IMR-90 (cell line): ENCODE data around the gene COL2A1. TPM values are rescaled to one million over a fixed set of nuclear protein-coding genes. Genes with fewer than 3 reads are reported as not detected.

Experiments used
- ATAC-seq: fragments of 200-7000 bp; cut with Tn5 transposase; 2 replicates; pipeline ENCODE4 v1.9.1; 2020; ENCODE audit warnings: low read depth, mild to moderate bottlenecking, moderate library complexity
- BruUV-seq: library from RNA; stranded (reverse); fragments of 400-500 nt; replicated peaks from 2 replicates; lab custom pipeline; 2021; lab: Mats Ljungman, UMichigan
- CTCF ChIA-PET: fragments of 300-600 bp; formaldehyde crosslinking; extraction: SDS; loops from one replicate; lab custom pipeline; 2021; ENCODE audit warnings: antibody characterized with exemption; lab: Yijun Ruan, JAX
- POLR2A ChIA-PET: fragments of 300-600 bp; sonication (Branson Sonifier 250); formaldehyde crosslinking; loops from one replicate; lab custom pipeline; 2022; ENCODE audit warnings: antibody characterized with exemption; ENCODE audit not compliant: unreplicated experiment; lab: Charles Lee
- DNase-seq: peaks from one replicate; pipeline ENCODE4 v3.0.0; 2013
- H2AFZ ChIP-seq: replicated peaks from 2 replicates; pipeline ENCODE3; 2013; ENCODE audit warnings: low read length, mild to moderate bottlenecking; ENCODE audit not compliant: poor library complexity
- H2AK5ac ChIP-seq: 2 replicates; pipeline ENCODE4 v1.6.1; 2013; ENCODE audit warnings: low read depth, low read length, inconsistent platforms
- H2AK9ac ChIP-seq: replicated peaks from 2 replicates; pipeline ENCODE3; 2013; ENCODE audit warnings: mild to moderate bottlenecking, low read depth, low read length, moderate library complexity; ENCODE audit not compliant: poor library complexity
- H2BK120ac ChIP-seq: 2 replicates; pipeline ENCODE4 v1.6.1; 2013; ENCODE audit warnings: low read depth, low read length, inconsistent platforms
- H2BK15ac ChIP-seq: 3 replicates; pipeline ENCODE4 v1.6.1; 2013; ENCODE audit warnings: low read depth, low read length, inconsistent platforms
- H2BK20ac ChIP-seq: 2 replicates; pipeline ENCODE4 v1.6.1; 2013; ENCODE audit warnings: low read depth, mild to moderate bottlenecking, inconsistent platforms, low read length, moderate library complexity
- H2BK5ac ChIP-seq: 2 replicates; pipeline ENCODE4 v1.6.1; 2013; ENCODE audit warnings: mild to moderate bottlenecking, low read depth, low read length, inconsistent platforms; ENCODE audit not compliant: poor library complexity, severe bottlenecking
- H3K14ac ChIP-seq: replicated peaks from 2 replicates; pipeline ENCODE4 v1.6.1; 2013; ENCODE audit warnings: low read depth, low read length, inconsistent platforms
- H3K18ac ChIP-seq: 2 replicates; pipeline ENCODE4 v1.6.1; 2013; ENCODE audit warnings: low read depth, low read length, control low read depth
- H3K23ac ChIP-seq: 2 replicates; pipeline ENCODE4 v1.6.1; 2013; ENCODE audit warnings: low read depth, low read length, inconsistent platforms
- H3K27ac ChIP-seq: 2 replicates; pipeline ENCODE4 v1.5.1; 2013; ENCODE audit warnings: mild to moderate bottlenecking, control low read depth, low read length; ENCODE audit not compliant: insufficient read depth
- H3K27me3 ChIP-seq: 2 replicates; pipeline ENCODE4 v1.6.1; 2013; ENCODE audit warnings: low read length; ENCODE audit not compliant: control insufficient read depth, insufficient read depth
- H3K36me3 ChIP-seq: 2 replicates; pipeline ENCODE4 v1.6.1; 2013; ENCODE audit warnings: low read length, mixed read lengths; ENCODE audit not compliant: control insufficient read depth, insufficient read depth
- H3K4ac ChIP-seq: 2 replicates; pipeline ENCODE4 v1.6.1; 2013; ENCODE audit warnings: low read depth, low read length, inconsistent platforms
- H3K4me1 ChIP-seq: 2 replicates; pipeline ENCODE4 v1.6.1; 2013; ENCODE audit warnings: low read length, mixed read lengths; ENCODE audit not compliant: control insufficient read depth, insufficient read depth
- H3K4me2 ChIP-seq: 2 replicates; pipeline ENCODE4 v1.6.1; 2013; ENCODE audit warnings: low read depth, mild to moderate bottlenecking, control low read depth, low read length, moderate library complexity
- H3K4me3 ChIP-seq: 2 replicates; pipeline ENCODE4 v1.5.1; 2013; ENCODE audit warnings: low read depth, mild to moderate bottlenecking, control low read depth, low read length, moderate library complexity; ENCODE audit not compliant: insufficient read depth
- H3K56ac ChIP-seq: 2 replicates; pipeline ENCODE4 v1.6.1; 2013; ENCODE audit warnings: low read length, inconsistent platforms; ENCODE audit not compliant: insufficient read depth; ENCODE audit errors: extremely low read depth
- H3K79me1 ChIP-seq, 2 experiments: 2 replicates each; pipeline ENCODE4 v1.6.1; 2013; ENCODE audit warnings: low read length in 2 of 2, inconsistent platforms in 1 of 2, low read depth in 1 of 2
- H3K9ac ChIP-seq: 2 replicates; pipeline ENCODE4 v1.6.1; 2013; ENCODE audit warnings: low read depth, low read length, control low read depth
- H3K9me1 ChIP-seq: 2 replicates; pipeline ENCODE4 v1.6.1; 2013; ENCODE audit warnings: low read length, inconsistent platforms; ENCODE audit not compliant: insufficient read depth
- H3K9me3 ChIP-seq: 2 replicates; pipeline ENCODE4 v1.6.1; 2013; ENCODE audit warnings: low read length; ENCODE audit not compliant: control insufficient read depth, insufficient read depth
- H4K20me1 ChIP-seq: 2 replicates; pipeline ENCODE4 v1.6.1; 2013; ENCODE audit warnings: low read length, inconsistent platforms; ENCODE audit not compliant: insufficient read depth
- H4K5ac ChIP-seq: 2 replicates; pipeline ENCODE4 v1.6.1; 2013; ENCODE audit warnings: mild to moderate bottlenecking, low read depth, low read length, control low read depth
- H4K8ac ChIP-seq, 2 experiments: 2 replicates each; pipeline ENCODE4 v1.6.1; 2013; ENCODE audit warnings: low read depth in 2 of 2, low read length in 2 of 2, control low read depth in 1 of 2, inconsistent platforms in 1 of 2
- H4K91ac ChIP-seq: 2 replicates; pipeline ENCODE4 v1.6.1; 2013; ENCODE audit warnings: low read depth, low read length, inconsistent platforms; ENCODE audit not compliant: insufficient read depth
- BHLHE40 ChIP-seq: fragments of 150-350 bp; IDR thresholded peaks from 2 replicates; pipeline ENCODE4 v1.6.1; 2016; ENCODE audit warnings: mild to moderate bottlenecking, low read depth, low read length
- CEBPB ChIP-seq: IDR thresholded peaks from 2 replicates; pipeline ENCODE4 v1.6.1; 2012; ENCODE audit warnings: low read depth, low read length, improper control_type of control experiment
- CHD1 ChIP-seq: IDR thresholded peaks from 2 replicates; pipeline ENCODE4 v1.6.1; 2012; ENCODE audit warnings: low read depth, low read length, improper control_type of control experiment
- FOS ChIP-seq: fragments of 150-350 bp; IDR thresholded peaks from 2 replicates; pipeline ENCODE4 v1.6.1; 2016; ENCODE audit warnings: low read depth, low read length
- MAFK ChIP-seq: IDR thresholded peaks from 2 replicates; pipeline ENCODE4 v1.6.1; 2012; ENCODE audit warnings: low read depth, low read length, improper control_type of control experiment
- MAZ ChIP-seq: IDR thresholded peaks from 2 replicates; pipeline ENCODE4 v1.6.1; 2012; ENCODE audit warnings: low read depth, mild to moderate bottlenecking, low read length, improper control_type of control experiment, moderate library complexity, borderline replicate concordance
- MXI1 ChIP-seq: IDR thresholded peaks from 2 replicates; pipeline ENCODE4 v1.6.1; 2012; ENCODE audit warnings: low read depth, mild to moderate bottlenecking, low read length, moderate library complexity, borderline replicate concordance
- NFE2L2 ChIP-seq: fragments of 150-350 bp; IDR thresholded peaks from 2 replicates; pipeline ENCODE4 v1.6.1; 2016; ENCODE audit warnings: low read depth, mild to moderate bottlenecking, low read length
- POLR2A ChIP-seq: IDR thresholded peaks from 2 replicates; pipeline ENCODE4 v1.6.1; 2012; ENCODE audit warnings: mild to moderate bottlenecking, low read depth, low read length
- RAD21 ChIP-seq: IDR thresholded peaks from 2 replicates; pipeline ENCODE4 v1.6.1; 2012; ENCODE audit warnings: low read length, improper control_type of control experiment
- RCOR1 ChIP-seq: IDR thresholded peaks from 2 replicates; pipeline ENCODE4 v1.6.1; 2012; ENCODE audit warnings: mild to moderate bottlenecking, low read length, improper control_type of control experiment; ENCODE audit not compliant: insufficient replicate concordance
- RFX5 ChIP-seq: IDR thresholded peaks from 2 replicates; pipeline ENCODE4 v1.8.0; 2012; ENCODE audit warnings: low read depth, mild to moderate bottlenecking, low read length, moderate library complexity
- SMC3 ChIP-seq: fragments of 150-350 bp; IDR thresholded peaks from 2 replicates; pipeline ENCODE4 v1.6.1; 2016; ENCODE audit warnings: low read depth, mild to moderate bottlenecking, antibody characterized with exemption, low read length, moderate library complexity
- WGBS, 2 experiments: methylation state at CpG; one replicate each; pipeline versions ENCODE4 v1.1.5 to v1.1.7; 2013; ENCODE audit warnings: missing lambda C conversion rate in 2 of 2; ENCODE audit not compliant: insufficient read length in 1 of 2; ENCODE audit errors: extremely low coverage in 2 of 2; 5-methylcytosine and 5-hydroxymethylcytosine counted together
- dilution Hi-C: fragments of 300-500 bp; cut with HindIII; formaldehyde crosslinking; loops from one replicate; pipeline ENCODE4 v1.14.3; 2018; ENCODE audit warnings: low sequenced_read_pairs; ENCODE audit not compliant: unreplicated experiment
- in situ Hi-C: fragments of 300-500 bp; cut with MboI; formaldehyde crosslinking; loops from 3 replicates; pipeline ENCODE4 v1.14.3; 2019; ENCODE audit warnings: low sequenced_read_pairs, inconsistent platforms, mixed read lengths
- intact Hi-C: fragments of 100-400 bp; cut with micrococcal nuclease; formaldehyde crosslinking; loops from 2 replicates; pipeline ENCODE4 v1.10.0; 2022
- polyA plus RNA-seq, 3 experiments: library from polyadenylated mRNA; depleted of rRNA; stranded (reverse); fragments of >200 nt; gene quantifications; 2 replicates each; pipeline ENCODE4 v1.2.3, GENCODE V29; 2012; ENCODE audit warnings: low replicate concordance in 1 of 3
- total RNA-seq: library from RNA; depleted of rRNA; stranded (reverse); fragments of >200 nt; gene quantifications from 2 replicates; pipeline ENCODE4 v1.2.3, GENCODE V29; 2012
- TF ChIP-seq, protein P1 (sequence below): fragments of 150-350 bp; IDR thresholded peaks from 2 replicates; pipeline ENCODE4 v1.6.1; 2017; ENCODE audit warnings: mild to moderate bottlenecking, antibody characterized with exemption, low read length, low read depth
- TF ChIP-seq, protein P2 (sequence below): conservative IDR thresholded peaks from 2 replicates; pipeline ENCODE4 v1.5.1; 2012; ENCODE audit warnings: mild to moderate bottlenecking, low read depth, low read length, improper control_type of control experiment
- TF ChIP-seq, protein P3 (sequence below): fragments of 150-350 bp; IDR thresholded peaks from 2 replicates; pipeline ENCODE4 v1.6.1; 2016; ENCODE audit warnings: low read depth, mild to moderate bottlenecking, low read length, moderate library complexity, borderline replicate concordance

The COL2A1 gene
- total and polyA plus RNA-seq, 2 of the 4 experiments (the other 2 are of a cell fraction): 0.05 TPM; not detected in 1

DNA sequence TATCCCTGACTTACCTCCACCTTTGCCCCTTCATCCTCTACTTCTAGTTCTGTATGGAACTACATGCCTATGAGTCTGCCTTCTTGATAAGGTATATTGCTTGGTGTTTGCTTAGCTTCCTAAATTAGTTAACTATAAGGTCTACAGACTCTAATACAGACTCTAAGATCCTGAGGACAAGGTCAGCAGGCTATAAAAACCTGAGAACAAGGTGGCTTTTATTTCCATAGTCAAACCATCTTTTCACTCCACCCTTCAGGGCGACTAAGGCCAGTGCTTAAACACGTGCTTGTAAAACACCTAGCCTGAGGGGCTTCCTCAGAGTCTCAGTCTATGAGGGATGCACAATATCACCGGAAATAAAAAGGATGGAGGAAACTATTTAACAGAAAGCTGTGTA, 36.1 kb upstream of the COL2A1 start:
- Histone ChIP-seq H3K4ac (no peak overlapping the region), H4K5ac (no peak overlapping the region), H3K4me2 (no peak overlapping the region), H3K79me1 (no peaks in the 10 kb centered on the region), H3K18ac (no peak overlapping the region), H2AK5ac (no peak overlapping the region), H2AK9ac (no peak overlapping the region), H3K9ac (no peak overlapping the region), H3K14ac (no peak overlapping the region), H3K27ac (no peak overlapping the region), H3K4me1 (peaks cover 10% of the 10 kb centered on the region), H3K56ac (no peak overlapping the region), H3K9me1 (peaks cover 14% of the 10 kb centered on the region), H4K8ac (no peak overlapping the region), H4K20me1 (no peaks in the 10 kb centered on the region), H2BK120ac (no peak overlapping the region), H2BK20ac (no peak overlapping the region), H3K23ac (no peak overlapping the region), H3K9me3 (no peaks in the 10 kb centered on the region), H3K27me3 (no peaks in the 10 kb centered on the region), H3K4me3 (no peak overlapping the region), H3K36me3 (peaks cover 9% of the 10 kb centered on the region), H2BK15ac (no peak overlapping the region), H2BK5ac (no peak overlapping the region), H2AFZ (no peak overlapping the region), H4K91ac (no peak overlapping the region)
- ChIA-PET POLR2A (no interaction called here), CTCF (no interaction called here)
- in situ Hi-C loops (no loop called here), dilution Hi-C loops (no loop called here), intact Hi-C loops (no loop called here)
- no TSS peak for BruUV-seq
- TF ChIP-seq RCOR1 (no peak), FOS (no peak), MXI1 (no peak), RFX5 (no peak), NFE2L2 (no peak), MAFK (no peak), CEBPB (no peak), MAZ (no peak), RAD21 (no peak), CHD1 (no peak), POLR2A (no peak), BHLHE40 (no peak), SMC3 (no peak)
- TF ChIP-seq, protein P1, sequence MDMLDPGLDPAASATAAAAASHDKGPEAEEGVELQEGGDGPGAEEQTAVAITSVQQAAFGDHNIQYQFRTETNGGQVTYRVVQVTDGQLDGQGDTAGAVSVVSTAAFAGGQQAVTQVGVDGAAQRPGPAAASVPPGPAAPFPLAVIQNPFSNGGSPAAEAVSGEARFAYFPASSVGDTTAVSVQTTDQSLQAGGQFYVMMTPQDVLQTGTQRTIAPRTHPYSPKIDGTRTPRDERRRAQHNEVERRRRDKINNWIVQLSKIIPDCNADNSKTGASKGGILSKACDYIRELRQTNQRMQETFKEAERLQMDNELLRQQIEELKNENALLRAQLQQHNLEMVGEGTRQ: no peak
- TF ChIP-seq, protein P2, sequence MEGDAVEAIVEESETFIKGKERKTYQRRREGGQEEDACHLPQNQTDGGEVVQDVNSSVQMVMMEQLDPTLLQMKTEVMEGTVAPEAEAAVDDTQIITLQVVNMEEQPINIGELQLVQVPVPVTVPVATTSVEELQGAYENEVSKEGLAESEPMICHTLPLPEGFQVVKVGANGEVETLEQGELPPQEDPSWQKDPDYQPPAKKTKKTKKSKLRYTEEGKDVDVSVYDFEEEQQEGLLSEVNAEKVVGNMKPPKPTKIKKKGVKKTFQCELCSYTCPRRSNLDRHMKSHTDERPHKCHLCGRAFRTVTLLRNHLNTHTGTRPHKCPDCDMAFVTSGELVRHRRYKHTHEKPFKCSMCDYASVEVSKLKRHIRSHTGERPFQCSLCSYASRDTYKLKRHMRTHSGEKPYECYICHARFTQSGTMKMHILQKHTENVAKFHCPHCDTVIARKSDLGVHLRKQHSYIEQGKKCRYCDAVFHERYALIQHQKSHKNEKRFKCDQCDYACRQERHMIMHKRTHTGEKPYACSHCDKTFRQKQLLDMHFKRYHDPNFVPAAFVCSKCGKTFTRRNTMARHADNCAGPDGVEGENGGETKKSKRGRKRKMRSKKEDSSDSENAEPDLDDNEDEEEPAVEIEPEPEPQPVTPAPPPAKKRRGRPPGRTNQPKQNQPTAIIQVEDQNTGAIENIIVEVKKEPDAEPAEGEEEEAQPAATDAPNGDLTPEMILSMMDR: no peak
- TF ChIP-seq, protein P3, sequence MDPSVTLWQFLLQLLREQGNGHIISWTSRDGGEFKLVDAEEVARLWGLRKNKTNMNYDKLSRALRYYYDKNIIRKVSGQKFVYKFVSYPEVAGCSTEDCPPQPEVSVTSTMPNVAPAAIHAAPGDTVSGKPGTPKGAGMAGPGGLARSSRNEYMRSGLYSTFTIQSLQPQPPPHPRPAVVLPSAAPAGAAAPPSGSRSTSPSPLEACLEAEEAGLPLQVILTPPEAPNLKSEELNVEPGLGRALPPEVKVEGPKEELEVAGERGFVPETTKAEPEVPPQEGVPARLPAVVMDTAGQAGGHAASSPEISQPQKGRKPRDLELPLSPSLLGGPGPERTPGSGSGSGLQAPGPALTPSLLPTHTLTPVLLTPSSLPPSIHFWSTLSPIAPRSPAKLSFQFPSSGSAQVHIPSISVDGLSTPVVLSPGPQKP: no peak
- DNase-seq (no peak), ATAC-seq (no peak)
- WGBS, 2 experiments: no CpG with 5 or more reads among the region's 3 CpGs
